Activated T-helper 9 cell treated with anti-CD3 and anti-CD28 coated beads, Interleukin-2, amount 50 U/mL, for 16 hours (primary cell): Measurements from ENCODE around the gene AAMP.
A peak's percentile ranks its signal among the peaks of the same experiment; 100 is the strongest.

Source experiments
- DNase-seq: peaks from one replicate; pipeline ENCODE4 v3.0.0-alpha.2; 2020; ENCODE audit warnings: low read depth

The AAMP gene

DNA sequence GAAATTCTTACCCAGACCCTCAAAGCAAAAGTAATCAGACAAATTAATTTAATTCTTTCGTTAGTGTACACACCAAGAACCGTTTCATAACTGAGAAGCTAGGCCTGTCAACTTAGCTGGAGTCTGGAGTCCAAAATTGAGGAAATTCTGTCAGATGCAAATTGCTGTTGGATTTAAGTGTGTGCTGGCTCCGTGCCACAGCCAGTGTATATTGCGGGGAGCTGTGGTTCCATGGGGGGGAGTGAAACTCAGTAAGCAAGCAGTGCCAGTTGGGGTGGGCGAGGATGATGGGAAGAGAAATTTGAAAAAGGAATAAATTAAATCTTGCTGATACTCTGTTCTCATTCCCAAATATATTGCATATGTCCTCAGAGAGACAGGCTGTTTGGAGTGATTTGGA, 48.9 kb downstream of the AAMP start:
- no peak for DNase-seq

DNA sequence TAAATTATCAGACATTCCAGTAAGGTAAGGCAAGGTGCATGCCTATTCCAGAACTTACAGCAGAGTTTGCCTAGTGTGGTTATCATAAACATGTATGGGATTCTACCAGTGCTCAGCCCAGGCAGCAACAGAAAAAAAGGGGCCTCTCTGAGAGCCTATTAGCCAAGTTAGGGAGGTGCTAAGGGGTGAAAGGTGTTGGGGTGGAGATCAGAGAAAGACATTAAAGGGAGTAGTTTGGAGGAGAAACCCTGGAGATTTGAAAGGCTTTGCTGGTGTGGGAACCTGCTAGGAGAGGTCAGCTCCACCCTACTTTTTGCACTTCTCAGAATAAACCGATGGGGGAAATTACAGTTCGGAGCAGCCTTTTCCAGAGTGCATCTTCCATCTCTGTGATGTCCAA, 50.0 kb downstream of the AAMP start:
- no peak for DNase-seq

DNA sequence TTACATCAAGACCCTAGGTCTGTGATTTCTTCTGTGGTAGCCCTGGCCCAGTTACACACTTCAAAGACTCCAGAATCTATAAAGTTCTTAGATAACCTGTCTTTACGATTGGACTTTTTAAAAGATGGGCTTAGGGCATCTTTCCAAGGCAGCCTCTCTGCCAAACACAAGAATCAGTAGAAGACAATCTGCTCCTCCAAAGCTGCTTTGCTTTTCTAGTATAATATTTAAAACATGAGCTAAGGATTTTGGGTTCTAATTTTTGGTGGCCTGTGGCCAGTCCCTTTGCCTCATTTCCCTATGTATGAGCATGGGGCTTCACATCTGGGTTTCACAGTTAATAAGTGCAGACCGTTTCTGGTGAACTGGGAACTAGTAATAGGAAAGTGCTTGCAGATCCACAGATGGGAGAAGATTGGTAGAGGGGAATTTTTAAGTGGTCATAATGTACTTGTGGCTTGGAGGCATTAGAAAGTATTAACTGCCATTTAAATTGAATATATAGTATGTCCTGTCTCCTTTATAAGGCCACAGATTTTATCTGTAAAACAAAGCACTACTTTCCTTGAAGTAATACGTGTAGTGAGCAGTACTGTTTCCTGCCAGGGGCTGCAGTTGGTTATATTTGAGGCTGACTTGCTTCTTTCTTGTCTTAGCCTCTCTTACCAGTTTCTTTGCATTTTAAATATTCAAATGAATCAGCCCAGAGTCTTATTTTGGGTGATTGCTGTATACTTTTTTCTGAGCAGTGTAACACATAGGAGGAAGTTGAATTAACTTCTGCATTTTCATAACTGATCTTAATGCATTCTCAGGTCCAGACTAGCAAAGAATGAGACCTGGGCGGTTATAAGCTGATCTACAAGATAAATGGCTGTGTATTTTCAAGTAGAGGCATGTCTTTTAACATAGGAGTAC, 51.4 kb downstream of the AAMP start:
- DNase-seq: no peak

DNA sequence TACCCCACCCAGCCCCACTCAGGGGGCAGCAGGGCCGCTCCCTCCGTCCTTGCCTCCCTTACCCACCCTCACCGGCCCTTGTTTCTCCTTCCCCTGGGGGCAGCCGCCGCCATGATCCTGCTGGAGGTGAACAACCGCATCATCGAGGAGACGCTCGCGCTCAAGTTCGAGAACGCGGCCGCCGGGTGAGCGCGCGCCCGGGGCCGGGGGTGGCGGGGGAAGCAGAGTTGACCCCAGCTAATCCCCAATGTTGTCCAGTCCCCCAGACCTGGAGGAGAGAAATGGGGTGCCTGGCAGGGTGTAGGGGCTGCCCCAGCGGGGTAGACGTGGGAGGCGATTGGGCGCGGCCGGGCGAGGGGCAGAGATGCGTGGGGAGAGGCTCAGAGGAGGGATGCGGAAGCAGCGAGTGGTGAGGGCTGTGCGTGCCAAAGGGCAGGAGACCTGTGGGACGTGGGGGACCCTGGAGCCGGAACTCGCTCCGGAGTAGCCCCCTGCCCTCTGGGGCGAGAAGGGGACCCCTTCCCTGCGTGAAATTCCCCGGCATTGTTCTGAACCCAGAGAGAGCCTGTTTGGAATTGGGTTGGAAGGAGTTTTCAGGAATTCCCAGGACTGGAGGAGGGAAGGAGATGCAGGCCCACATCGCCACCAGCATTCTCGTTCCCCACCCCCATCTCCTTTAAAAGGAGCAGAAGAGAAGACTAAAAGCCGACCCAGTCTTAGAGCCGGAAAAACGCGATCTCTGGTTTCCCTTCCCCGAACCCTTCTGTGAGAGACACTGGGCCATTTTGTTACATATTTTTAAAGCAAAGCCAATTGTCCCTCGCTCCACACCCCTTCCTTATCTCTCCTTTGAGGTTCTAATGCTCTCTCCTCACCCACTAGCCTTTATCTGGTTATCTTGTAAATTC, 52.3 kb downstream of the AAMP start:
- peak; percentile 66 for DNase-seq

DNA sequence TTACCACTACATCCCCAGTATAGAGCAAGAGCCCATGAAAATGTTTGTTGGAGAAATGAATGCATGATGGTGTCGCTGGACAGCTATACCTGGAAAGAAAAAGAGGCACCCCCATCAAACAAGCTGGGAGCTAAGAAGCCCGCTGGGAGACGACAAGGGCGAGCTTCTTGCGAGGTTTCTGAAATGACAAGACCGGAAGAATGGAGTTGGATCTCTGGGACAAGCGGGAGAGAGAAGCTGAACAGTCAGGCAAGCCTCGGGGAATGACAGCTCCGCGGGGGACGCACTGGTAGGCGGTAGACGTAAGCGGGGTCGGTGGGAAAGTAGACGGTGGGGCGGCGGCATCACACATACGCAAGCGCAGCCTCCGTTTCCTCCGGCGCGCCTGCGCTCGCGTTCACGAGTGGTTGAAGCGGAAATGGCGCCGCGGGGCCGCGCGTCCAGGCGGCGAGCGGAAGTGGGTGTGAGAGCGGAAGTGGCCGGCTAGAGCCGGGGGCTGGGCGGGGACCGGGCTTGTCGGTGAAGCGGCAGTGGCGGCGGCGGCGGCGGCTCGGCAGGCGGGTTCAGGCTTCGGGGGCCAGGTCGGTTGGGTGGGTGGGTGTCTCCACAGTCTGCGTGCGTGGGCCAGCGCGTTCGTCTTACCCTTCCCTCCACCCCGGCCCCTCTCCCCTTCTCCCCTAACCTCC, 53.1 kb downstream of the AAMP start, which contains the start of gene ARPC2:
ARPC2 (plus strand) TSS at position 516 of the 686 bp plus-strand sequence. CDS start 282 bp downstream, outside the sequence.
- peak; percentile 93 for DNase-seq

DNA sequence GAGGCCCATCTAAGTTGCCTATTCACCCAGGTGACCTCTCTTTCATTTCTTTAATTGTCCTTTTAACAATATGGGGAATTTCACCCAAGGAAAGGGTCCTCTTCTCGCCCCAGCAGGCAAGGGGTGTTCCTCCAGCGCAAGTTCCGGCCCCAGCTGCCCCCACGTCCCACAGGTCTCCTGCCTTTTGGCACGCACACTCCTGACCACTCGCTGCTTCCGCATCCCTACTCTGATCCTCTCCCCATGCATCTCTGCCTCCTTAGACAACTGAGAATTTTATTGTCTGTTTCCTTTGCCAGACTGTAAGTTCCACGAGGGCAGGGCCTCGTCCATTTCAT, 53.6 kb downstream of the AAMP start:
- DNase-seq: no peak
